Esophagus squamous epithelium (tissue), 4 donors: ENCODE data around the gene ADGRG7.

Source experiments
- CTCF ChIP-seq, 6 experiments: fragments of 450-650 bp in 4 of 6; fragments of 200-600 bp in 2 of 6; sonication (generic) in 2 of 6; IDR thresholded peaks; one replicate each; pipeline ENCODE4 v1.5.1; 2016 to 2019; ENCODE audit warnings: antibody characterized with exemption in 6 of 6, mild to moderate bottlenecking in 4 of 6, moderate library complexity in 4 of 6
- POLR2A ChIP-seq, 4 donors: fragments of 450-650 bp; IDR thresholded peaks; one replicate each; pipeline ENCODE4 v1.6.1; 2017; ENCODE audit warnings: antibody characterized with exemption in 4 of 4, mild to moderate bottlenecking in 4 of 4, moderate library complexity in 3 of 4

GRCh38 chr3:100703865-100704264 is 94.5 kb downstream of the ADGRG7 start:
- TF ChIP-seq CTCF (IDR thresholded peaks at IDR 0.05) (no peak), POLR2A (IDR thresholded peaks at IDR 0.05) (no peak)
